SK-N-SH (cell line): Measurements from ENCODE around the gene RAP1GAP. TPM values are rescaled to one million over a fixed set of nuclear protein-coding genes. Genes with fewer than 3 reads are reported as not detected.

ENCODE experiments used
- CTCF ChIA-PET: fragments of 300-600, 350-600 bp; formaldehyde crosslinking; extraction: SDS; loops from one replicate; lab custom pipeline; 2021; lab: Yijun Ruan, JAX
- POLR2A ChIA-PET: fragments of 350-600 bp; sonication (Branson Sonifier 250); formaldehyde crosslinking; extraction: SDS; loops from one replicate; lab custom pipeline; 2020; ENCODE audit warnings: antibody characterized with exemption, inconsistent platforms; lab: Yijun Ruan, JAX
- DNase-seq: peaks from one replicate; pipeline ENCODE4 v3.0.0; 2012
- H2AFZ ChIP-seq: fragments of 200-600 bp; sonication (generic); 2 replicates; pipeline ENCODE4 v1.8.1; 2016; ENCODE audit warnings: antibody characterized with exemption, mild to moderate bottlenecking, low read depth
- H3F3A ChIP-seq: fragments of 200-600 bp; sonication (generic); replicated peaks from 2 replicates; pipeline ENCODE3; 2016; ENCODE audit warnings: antibody characterized with exemption, mild to moderate bottlenecking; ENCODE audit not compliant: insufficient read depth
- H3K27ac ChIP-seq, 2 experiments: fragments of 200-500 bp in 1 of 2; fragments of 200-600 bp in 1 of 2; sonication (Bioruptor generic) in 1 of 2; sonication (generic), shearing (Covaris generic) in 1 of 2; 2 replicates each; pipeline versions ENCODE4 v1.5.1 to v1.6.1; 2014 to 2016; ENCODE audit warnings: low read depth in 2 of 2, inconsistent platforms in 1 of 2, low read length in 1 of 2, mild to moderate bottlenecking in 1 of 2, mixed read lengths in 1 of 2
- H3K27me3 ChIP-seq: fragments of 200-600 bp; sonication (generic), shearing (Covaris generic); 2 replicates; pipeline ENCODE4 v1.6.1; 2016; ENCODE audit warnings: mixed run types; ENCODE audit not compliant: insufficient read depth
- H3K36me3 ChIP-seq, 2 experiments: fragments of 200-500 bp in 1 of 2; fragments of 200-600 bp in 1 of 2; sonication (Bioruptor generic) in 1 of 2; sonication (generic) in 1 of 2; replicated peaks in 1 of 2; 2 replicates each; pipeline versions ENCODE3 to v1.5.1; 2014 to 2016; ENCODE audit warnings: low read length in 1 of 2, mild to moderate bottlenecking in 1 of 2; ENCODE audit not compliant: insufficient read depth in 2 of 2, control insufficient read depth in 1 of 2
- H3K4me1 ChIP-seq, 2 experiments: fragments of 200-500 bp in 1 of 2; fragments of 200-600 bp in 1 of 2; sonication (Bioruptor generic) in 1 of 2; sonication (generic), shearing (Covaris generic) in 1 of 2; 2 replicates each; pipeline versions ENCODE4 v1.5.1 to v1.6.1; 2014 to 2016; ENCODE audit warnings: low read depth in 1 of 2, low read length in 1 of 2, mixed run types in 1 of 2; ENCODE audit not compliant: insufficient read depth in 2 of 2, control insufficient read depth in 1 of 2
- H3K4me2 ChIP-seq: fragments of 200-600 bp; sonication (generic), shearing (Covaris generic); 2 replicates; pipeline ENCODE4 v1.6.1; 2017; ENCODE audit warnings: mixed run types
- H3K4me3 ChIP-seq, 2 experiments: fragments of 200-500 bp in 1 of 2; fragments of 200-600 bp in 1 of 2; sonication (Bioruptor generic) in 1 of 2; sonication (generic), shearing (Covaris generic) in 1 of 2; 2 replicates each; pipeline versions ENCODE4 v1.5.1 to v1.8.1; 2014 to 2016; ENCODE audit warnings: low read depth in 2 of 2, inconsistent platforms in 1 of 2, low read length in 1 of 2, mild to moderate bottlenecking in 1 of 2, mixed read lengths in 1 of 2, moderate library complexity in 1 of 2
- H3K79me2 ChIP-seq: fragments of 200-600 bp; sonication (generic); 2 replicates; pipeline ENCODE4 v1.8.1; 2017; ENCODE audit warnings: mild to moderate bottlenecking; ENCODE audit not compliant: insufficient read depth
- H3K9ac ChIP-seq: fragments of 200-600 bp; sonication (generic); 2 replicates; pipeline ENCODE4 v1.6.1; 2017; ENCODE audit warnings: mixed run types
- H3K9me2 ChIP-seq: fragments of 200-600 bp; sonication (generic); 2 replicates; pipeline ENCODE4 v1.6.1; 2017; ENCODE audit warnings: mixed run types
- H3K9me3 ChIP-seq: fragments of 200-600 bp; sonication (generic); 2 replicates; pipeline ENCODE4 v1.6.1; 2017; ENCODE audit warnings: mixed run types, mild to moderate bottlenecking, moderate library complexity
- H4K20me1 ChIP-seq: fragments of 200-600 bp; sonication (generic); 2 replicates; pipeline ENCODE4 v1.6.1; 2017; ENCODE audit warnings: mild to moderate bottlenecking, mixed run types; ENCODE audit not compliant: insufficient read depth
- ELF1 ChIP-seq: IDR thresholded peaks from 2 replicates; pipeline ENCODE4 v1.4.0; 2012
- EP300 ChIP-seq, 2 experiments: IDR thresholded peaks; 2 replicates each; pipeline versions ENCODE4 v1.4.0 to v1.6.1; 2012; ENCODE audit warnings: borderline replicate concordance in 1 of 2, low read depth in 1 of 2, low read length in 1 of 2
- FOSL2 ChIP-seq: IDR thresholded peaks from 2 replicates; pipeline ENCODE4 v1.4.0; 2012; ENCODE audit warnings: low read depth, mild to moderate bottlenecking, moderate library complexity, borderline replicate concordance
- FOXJ3 ChIP-seq: sonication (generic); formaldehyde crosslinking; IDR thresholded peaks from 2 replicates; pipeline ENCODE4 v1.5.1; 2020; ENCODE audit warnings: mild to moderate bottlenecking, missing genetic modification reagents
- MXI1 ChIP-seq: IDR thresholded peaks from 2 replicates; pipeline ENCODE4 v1.6.1; 2012; ENCODE audit warnings: mild to moderate bottlenecking, low read depth, low read length, improper control_type of control experiment
- POLR2AphosphoS5 ChIP-seq: IDR thresholded peaks from 2 replicates; pipeline ENCODE4 v1.6.1; 2012; ENCODE audit warnings: low read depth, low read length
- RAD21 ChIP-seq: IDR thresholded peaks from 2 replicates; pipeline ENCODE4 v1.6.1; 2012; ENCODE audit warnings: mild to moderate bottlenecking, low read length
- RXRA ChIP-seq: IDR thresholded peaks from 2 replicates; pipeline ENCODE4 v1.4.0; 2012; ENCODE audit warnings: low read depth, mild to moderate bottlenecking, borderline replicate concordance
- TAF1 ChIP-seq: IDR thresholded peaks from 2 replicates; pipeline ENCODE4 v1.6.1; 2012; ENCODE audit warnings: low read depth, mild to moderate bottlenecking, low read length, moderate library complexity, borderline replicate concordance
- TCF12 ChIP-seq: IDR thresholded peaks from 2 replicates; pipeline ENCODE4 v1.4.0; 2012
- TEAD4 ChIP-seq: IDR thresholded peaks from 2 replicates; pipeline ENCODE4 v1.4.0; 2012; ENCODE audit warnings: mild to moderate bottlenecking, borderline replicate concordance; ENCODE audit not compliant: insufficient read depth
- WGBS: methylation state at CpG from one replicate; pipeline ENCODE4 v1.1.6; 2017; ENCODE audit warnings: low lambda C conversion rate; 5-methylcytosine and 5-hydroxymethylcytosine counted together
- polyA plus RNA-seq, 3 experiments: library from polyadenylated mRNA; depleted of rRNA; stranded (reverse); fragments of >200 nt; gene quantifications; 2 replicates each; pipeline ENCODE4 v1.2.3, GENCODE V29; 2012
- TF ChIP-seq, protein P1 (sequence below): IDR thresholded peaks from 2 replicates; pipeline ENCODE4 v1.4.0; 2012; ENCODE audit warnings: low read depth
- TF ChIP-seq, protein P2 (sequence below): IDR thresholded peaks from 2 replicates; pipeline ENCODE4 v1.4.0; 2012; ENCODE audit warnings: low read depth, borderline replicate concordance
- TF ChIP-seq, protein P3 (sequence below): fragments of 200-600 bp; sonication (generic); IDR thresholded peaks from 2 replicates; pipeline ENCODE4 v1.6.1; 2017; ENCODE audit warnings: antibody characterized with exemption, mild to moderate bottlenecking, moderate library complexity
- TF ChIP-seq, protein P4 (sequence below): fragments of 150-350 bp; IDR thresholded peaks from 2 replicates; pipeline ENCODE4 v1.6.1; 2017; ENCODE audit warnings: antibody characterized with exemption, low read length, low read depth, borderline replicate concordance
- TF ChIP-seq, protein P5 (sequence below): IDR thresholded peaks from 2 replicates; pipeline ENCODE4; 2012
- TF ChIP-seq, protein P6 (sequence below): fragments of 150-350 bp; IDR thresholded peaks from 2 replicates; pipeline ENCODE4 v1.6.1; 2016; ENCODE audit warnings: mild to moderate bottlenecking, low read depth, low read length

The RAP1GAP gene
- polyA plus RNA-seq, 1 of the 3 experiments (the other 2 are of a cell fraction): 0.99 TPM

DNA sequence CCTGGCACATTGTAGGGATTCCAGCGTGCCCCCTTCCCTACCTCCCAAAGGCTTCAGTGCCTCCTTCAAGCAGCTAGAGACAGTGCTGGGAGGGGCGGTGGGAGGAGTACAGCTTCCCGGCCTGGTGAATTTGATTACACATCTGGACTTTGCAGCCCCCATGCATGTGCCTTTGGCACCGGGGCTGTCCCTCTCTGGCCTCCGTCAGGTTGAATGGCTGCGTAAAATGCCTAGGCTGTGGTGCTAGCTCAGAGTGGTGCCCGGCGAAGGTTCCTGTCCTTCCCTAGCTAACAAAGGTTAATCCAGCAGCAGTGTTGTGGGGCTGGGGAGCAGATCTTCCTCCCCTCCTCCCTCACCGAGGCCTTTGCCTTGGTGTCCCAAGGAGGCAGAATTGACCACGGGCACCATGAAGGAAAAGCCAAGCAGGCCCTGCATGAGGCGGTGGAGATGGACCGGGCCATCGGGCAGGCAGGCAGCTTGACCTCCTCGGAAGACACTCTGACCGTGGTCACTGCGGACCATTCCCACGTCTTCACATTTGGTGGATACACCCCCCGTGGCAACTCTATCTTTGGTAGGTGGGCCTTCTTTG is 93.7 kb downstream of the RAP1GAP start:
- CTCF ChIA-PET: interaction anchor here (1.1 to 6.2 kb wide), 10 partner anchors 8 to 343 kb away, joined by 3 to 133 read pairs (median 4); no protein-coding TSS in a partner anchor
- 91% methylated on average over 18 of the region's 18 CpGs for WGBS

More for the DNA sequence above, 93.7 kb downstream of the RAP1GAP start:
- TF ChIP-seq, protein P1, sequence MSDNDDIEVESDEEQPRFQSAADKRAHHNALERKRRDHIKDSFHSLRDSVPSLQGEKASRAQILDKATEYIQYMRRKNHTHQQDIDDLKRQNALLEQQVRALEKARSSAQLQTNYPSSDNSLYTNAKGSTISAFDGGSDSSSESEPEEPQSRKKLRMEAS: no peak
- TF ChIP-seq, protein P2, sequence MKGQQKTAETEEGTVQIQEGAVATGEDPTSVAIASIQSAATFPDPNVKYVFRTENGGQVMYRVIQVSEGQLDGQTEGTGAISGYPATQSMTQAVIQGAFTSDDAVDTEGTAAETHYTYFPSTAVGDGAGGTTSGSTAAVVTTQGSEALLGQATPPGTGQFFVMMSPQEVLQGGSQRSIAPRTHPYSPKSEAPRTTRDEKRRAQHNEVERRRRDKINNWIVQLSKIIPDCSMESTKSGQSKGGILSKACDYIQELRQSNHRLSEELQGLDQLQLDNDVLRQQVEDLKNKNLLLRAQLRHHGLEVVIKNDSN: no peak
- TF ChIP-seq TEAD4 (no peak), TAF1 (no peak), RXRA (no peak), ELF1 (no peak), MXI1 (no peak), RAD21 (no peak), EP300 (IDR thresholded peaks at IDR 0.05; ENCODE audit: borderline replicate concordance in 1 of 2, low read depth in 1 of 2, low read length in 1 of 2) (no peak), FOXJ3 (CRISPR knock-in tag) (no peak), TCF12 (no peak), POLR2AphosphoS5 (no peak), FOSL2 (no peak)
- TF ChIP-seq, protein P3, sequence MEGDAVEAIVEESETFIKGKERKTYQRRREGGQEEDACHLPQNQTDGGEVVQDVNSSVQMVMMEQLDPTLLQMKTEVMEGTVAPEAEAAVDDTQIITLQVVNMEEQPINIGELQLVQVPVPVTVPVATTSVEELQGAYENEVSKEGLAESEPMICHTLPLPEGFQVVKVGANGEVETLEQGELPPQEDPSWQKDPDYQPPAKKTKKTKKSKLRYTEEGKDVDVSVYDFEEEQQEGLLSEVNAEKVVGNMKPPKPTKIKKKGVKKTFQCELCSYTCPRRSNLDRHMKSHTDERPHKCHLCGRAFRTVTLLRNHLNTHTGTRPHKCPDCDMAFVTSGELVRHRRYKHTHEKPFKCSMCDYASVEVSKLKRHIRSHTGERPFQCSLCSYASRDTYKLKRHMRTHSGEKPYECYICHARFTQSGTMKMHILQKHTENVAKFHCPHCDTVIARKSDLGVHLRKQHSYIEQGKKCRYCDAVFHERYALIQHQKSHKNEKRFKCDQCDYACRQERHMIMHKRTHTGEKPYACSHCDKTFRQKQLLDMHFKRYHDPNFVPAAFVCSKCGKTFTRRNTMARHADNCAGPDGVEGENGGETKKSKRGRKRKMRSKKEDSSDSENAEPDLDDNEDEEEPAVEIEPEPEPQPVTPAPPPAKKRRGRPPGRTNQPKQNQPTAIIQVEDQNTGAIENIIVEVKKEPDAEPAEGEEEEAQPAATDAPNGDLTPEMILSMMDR: no peak
- TF ChIP-seq, protein P4, sequence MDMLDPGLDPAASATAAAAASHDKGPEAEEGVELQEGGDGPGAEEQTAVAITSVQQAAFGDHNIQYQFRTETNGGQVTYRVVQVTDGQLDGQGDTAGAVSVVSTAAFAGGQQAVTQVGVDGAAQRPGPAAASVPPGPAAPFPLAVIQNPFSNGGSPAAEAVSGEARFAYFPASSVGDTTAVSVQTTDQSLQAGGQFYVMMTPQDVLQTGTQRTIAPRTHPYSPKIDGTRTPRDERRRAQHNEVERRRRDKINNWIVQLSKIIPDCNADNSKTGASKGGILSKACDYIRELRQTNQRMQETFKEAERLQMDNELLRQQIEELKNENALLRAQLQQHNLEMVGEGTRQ: no peak
- TF ChIP-seq, protein P5, sequence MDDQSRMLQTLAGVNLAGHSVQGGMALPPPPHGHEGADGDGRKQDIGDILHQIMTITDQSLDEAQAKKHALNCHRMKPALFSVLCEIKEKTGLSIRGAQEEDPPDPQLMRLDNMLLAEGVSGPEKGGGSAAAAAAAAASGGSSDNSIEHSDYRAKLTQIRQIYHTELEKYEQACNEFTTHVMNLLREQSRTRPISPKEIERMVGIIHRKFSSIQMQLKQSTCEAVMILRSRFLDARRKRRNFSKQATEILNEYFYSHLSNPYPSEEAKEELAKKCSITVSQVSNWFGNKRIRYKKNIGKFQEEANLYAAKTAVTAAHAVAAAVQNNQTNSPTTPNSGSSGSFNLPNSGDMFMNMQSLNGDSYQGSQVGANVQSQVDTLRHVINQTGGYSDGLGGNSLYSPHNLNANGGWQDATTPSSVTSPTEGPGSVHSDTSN: no peak
- TF ChIP-seq, protein P6, sequence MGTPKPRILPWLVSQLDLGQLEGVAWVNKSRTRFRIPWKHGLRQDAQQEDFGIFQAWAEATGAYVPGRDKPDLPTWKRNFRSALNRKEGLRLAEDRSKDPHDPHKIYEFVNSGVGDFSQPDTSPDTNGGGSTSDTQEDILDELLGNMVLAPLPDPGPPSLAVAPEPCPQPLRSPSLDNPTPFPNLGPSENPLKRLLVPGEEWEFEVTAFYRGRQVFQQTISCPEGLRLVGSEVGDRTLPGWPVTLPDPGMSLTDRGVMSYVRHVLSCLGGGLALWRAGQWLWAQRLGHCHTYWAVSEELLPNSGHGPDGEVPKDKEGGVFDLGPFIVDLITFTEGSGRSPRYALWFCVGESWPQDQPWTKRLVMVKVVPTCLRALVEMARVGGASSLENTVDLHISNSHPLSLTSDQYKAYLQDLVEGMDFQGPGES: no peak
- no peak overlapping the region for H3K9ac ChIP-seq
- DNase-seq: no peak
- H3K27ac ChIP-seq: no peak overlapping the region
- no peaks in the 10 kb centered on the region for H4K20me1 ChIP-seq
- H3K9me2 ChIP-seq: no peaks in the 10 kb centered on the region
- POLR2A ChIA-PET: no interaction called here
- H3K4me2 ChIP-seq: no peak overlapping the region
- no peaks in the 10 kb centered on the region for H3K36me3 ChIP-seq
- no peak overlapping the region for H2AFZ ChIP-seq
- H3K79me2 ChIP-seq: no peaks in the 10 kb centered on the region
- no peaks in the 10 kb centered on the region for H3K27me3 ChIP-seq
- no peak overlapping the region for H3K4me3 ChIP-seq
- H3K9me3 ChIP-seq: no peaks in the 10 kb centered on the region
- peaks cover 0 to 5% of the 10 kb centered on the region in 2 experiments; a peak in 2 of 4 replicates for H3K4me1 ChIP-seq
- no peaks in the 10 kb centered on the region for H3F3A ChIP-seq
